HG03558 (cell line): ENCODE results near the gene C1QTNF3.
"Not testable (repeated sequence)": the region's sequence is repeated elsewhere in the genome, so short reads cannot be mapped to it uniquely, and the experiment has no call there.

ENCODE experiments used
- ATAC-seq: cut with Tn5 transposase; IDR thresholded peaks from one replicate; pipeline ENCODE4 v1.9.1; 2021; ENCODE audit warnings: moderate number of reproducible peaks; ENCODE audit not compliant: unreplicated experiment; ENCODE audit errors: extremely low read depth

C1QTNF3 gene

GRCh38 chr5:34053571-34054399 is 10.8 kb upstream of the C1QTNF3 start:
- ATAC-seq: no peak

- ATAC-seq: no peak
Measured at GRCh38 chr5:34053133-34053532, 10.1 kb upstream of the C1QTNF3 start.

- no peak for ATAC-seq
Measured at GRCh38 chr5:34051374-34051980, 8.5 kb upstream of the C1QTNF3 start.

- ATAC-seq: no peak
Measured at GRCh38 chr5:34047774-34048572, 5.0 kb upstream of the C1QTNF3 start.

GRCh38 chr5:34047143-34047542 is 4.1 kb upstream of the C1QTNF3 start:
- ATAC-seq: no peak

GRCh38 chr5:34045996-34046395 is 3.0 kb upstream of the C1QTNF3 start:
- ATAC-seq: no peak

- no peak for ATAC-seq
Measured at GRCh38 chr5:34045023-34045422, 2.0 kb upstream of the C1QTNF3 start.

- no peak for ATAC-seq
Measured at GRCh38 chr5:34042321-34042720, 692 bp downstream of the C1QTNF3 start.

GRCh38 chr5:34041247-34041972 is 1.6 kb downstream of the C1QTNF3 start:
- no peak for ATAC-seq

GRCh38 chr5:34040472-34040871 is 2.5 kb downstream of the C1QTNF3 start:
- ATAC-seq: no peak

- no peak for ATAC-seq
Measured at GRCh38 chr5:34039398-34040157, 3.4 kb downstream of the C1QTNF3 start.

GRCh38 chr5:34038838-34039237 is 4.2 kb downstream of the C1QTNF3 start:
- no peak for ATAC-seq

GRCh38 chr5:34038390-34038789 is 4.6 kb downstream of the C1QTNF3 start:
- no peak for ATAC-seq

- ATAC-seq: no peak
Measured at GRCh38 chr5:34037726-34038125, 5.3 kb downstream of the C1QTNF3 start.

GRCh38 chr5:34035756-34036155 is 7.3 kb downstream of the C1QTNF3 start:
- ATAC-seq: no peak

GRCh38 chr5:34034534-34035327 is 8.3 kb downstream of the C1QTNF3 start:
- no peak for ATAC-seq

- ATAC-seq: no peak
Measured at GRCh38 chr5:34031966-34032365, 11.0 kb downstream of the C1QTNF3 start.

GRCh38 chr5:34031117-34031516 is 11.9 kb downstream of the C1QTNF3 start:
- no peak for ATAC-seq

GRCh38 chr5:34030585-34030984 is 12.4 kb downstream of the C1QTNF3 start:
- not testable (repeated sequence) for ATAC-seq
